ENCODE data around the gene GDPD4.

- TF ChIP-seq CTCF (conservative IDR thresholded peaks at IDR 0.05; ENCODE audit: low read length) (no peak), EZH2phosphoT487 (IDR thresholded peaks at IDR 0.05; ENCODE audit: borderline replicate concordance) (no peak)
These were observed 23.7 kb upstream of the GDPD4 start for GRCh38 chr11:77325159-77325558.
